GM12875 (cell line): ENCODE measurements around the gene REPS2.

Source experiments
- H3K4me3 ChIP-seq: one replicate; pipeline ENCODE4 v1.5.1; 2011; ENCODE audit warnings: low read depth, low read length, control low read depth
- CTCF ChIP-seq: IDR thresholded peaks from 2 replicates; pipeline ENCODE4 v1.5.1; 2011; ENCODE audit warnings: low read depth, mild to moderate bottlenecking, control low read depth, inconsistent platforms, low read length, moderate library complexity, borderline replicate concordance; ENCODE audit not compliant: insufficient read depth

The REPS2 gene

GRCh38 chrX:16999275-16999674 lies 52.8 kb downstream of the REPS2 start:
- H3K4me3 ChIP-seq: no peak overlapping the region
- TF ChIP-seq CTCF: no peak

GRCh38 chrX:17000751-17001150 lies 54.3 kb downstream of the REPS2 start:
- TF ChIP-seq CTCF: no peak
- no peak overlapping the region for H3K4me3 ChIP-seq

- TF ChIP-seq CTCF: no peak
- no peak overlapping the region for H3K4me3 ChIP-seq
These were observed 59.4 kb downstream of the REPS2 start for GRCh38 chrX:17005712-17006368.

- no peak for TF ChIP-seq CTCF
- no peak overlapping the region for H3K4me3 ChIP-seq
These were observed 60.8 kb downstream of the REPS2 start for GRCh38 chrX:17007134-17007768.

GRCh38 chrX:17009856-17010625 lies 63.6 kb downstream of the REPS2 start:
- TF ChIP-seq CTCF: no peak
- no peak overlapping the region for H3K4me3 ChIP-seq

GRCh38 chrX:17012465-17012864 lies 66.0 kb downstream of the REPS2 start:
- H3K4me3 ChIP-seq: no peak overlapping the region
- TF ChIP-seq CTCF: no peak
